ENCODE data around the gene IQGAP2.
"Not testable (repeated sequence)": the region's sequence is repeated elsewhere in the genome, so short reads cannot be mapped to it uniquely, and the experiment has no call there.

IQGAP2 gene

GRCh38 chr5:76537073-76537543, 134.0 kb downstream of the IQGAP2 start:
- no peak for DNase-seq (ENCODE audit: low read depth)

DNA sequence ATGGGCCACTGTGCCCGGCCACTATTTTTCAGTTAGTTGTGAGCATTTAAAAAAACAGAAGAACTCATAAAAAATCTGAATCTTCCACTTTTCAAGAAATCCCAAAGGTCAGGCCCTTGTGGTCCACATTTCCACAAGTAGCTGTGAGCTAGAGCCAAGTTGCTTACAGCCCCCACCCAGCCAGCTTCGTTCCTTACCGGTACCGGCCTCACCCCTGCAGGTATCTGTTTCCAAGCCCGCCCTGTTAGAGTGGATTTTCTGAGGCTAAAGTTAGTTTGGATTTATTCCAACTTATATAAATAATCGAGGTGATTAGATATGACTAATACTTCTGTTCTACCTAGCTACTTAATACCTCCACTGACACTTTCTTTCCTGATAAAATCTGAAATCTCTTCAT, 139.2 kb downstream of the IQGAP2 start:
- no peak for DNase-seq (ENCODE audit: low read depth)

GRCh38 chr5:76542887-76543690, 140.0 kb downstream of the IQGAP2 start:
- DNase-seq (ENCODE audit: low read depth): no peak

DNA sequence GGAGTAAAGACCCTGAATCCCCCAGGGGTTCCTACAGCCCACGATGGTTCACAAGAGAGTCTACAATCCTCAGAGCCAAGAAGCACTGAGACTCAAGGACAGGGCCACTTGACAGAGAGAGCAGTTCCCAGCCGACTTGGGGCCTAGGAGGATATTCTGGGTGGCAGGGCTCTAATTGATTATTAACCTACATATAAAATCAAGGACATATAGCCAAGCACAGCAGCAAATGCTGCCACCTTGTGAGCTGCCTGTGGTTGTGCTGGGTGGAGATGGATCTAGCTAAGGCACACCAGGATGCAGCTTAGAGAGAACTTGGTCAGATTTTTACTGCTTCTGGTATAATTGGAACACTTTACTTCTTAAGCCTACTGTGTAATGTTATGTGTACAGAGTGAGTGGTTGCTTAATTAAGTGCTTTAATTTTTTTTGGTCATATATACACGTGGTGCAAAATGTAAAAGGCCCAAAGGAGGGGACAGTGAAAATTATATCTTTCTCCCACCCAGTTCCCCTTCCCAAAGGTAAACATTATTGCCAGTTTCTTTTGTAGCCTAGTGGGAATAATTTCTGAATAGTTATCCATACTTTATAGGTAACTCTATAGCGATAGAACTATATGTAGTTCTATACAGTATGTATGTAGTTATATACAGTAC, 141.3 kb downstream of the IQGAP2 start:
- no peak for DNase-seq (ENCODE audit: low read depth)

DNA sequence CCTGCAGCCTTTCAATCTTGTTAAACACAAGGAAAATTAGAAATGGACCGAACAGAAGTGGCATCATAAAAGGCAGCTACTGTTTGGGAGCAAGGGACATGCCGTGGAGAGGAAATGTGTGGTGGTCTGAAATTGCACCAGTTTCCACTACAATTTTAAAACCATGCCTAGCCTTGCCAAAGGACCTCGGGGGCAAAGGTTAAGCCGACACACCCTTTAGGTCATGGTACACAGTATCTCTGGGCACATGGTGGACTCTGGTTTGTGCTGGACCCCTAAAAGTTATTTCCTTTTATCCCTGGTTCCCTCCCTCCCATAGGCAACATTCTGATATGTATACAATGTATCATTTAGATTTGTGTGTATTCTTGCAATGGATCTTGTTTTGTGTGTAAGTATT, 142.1 kb downstream of the IQGAP2 start:
- no peak for DNase-seq (ENCODE audit: low read depth)

DNA sequence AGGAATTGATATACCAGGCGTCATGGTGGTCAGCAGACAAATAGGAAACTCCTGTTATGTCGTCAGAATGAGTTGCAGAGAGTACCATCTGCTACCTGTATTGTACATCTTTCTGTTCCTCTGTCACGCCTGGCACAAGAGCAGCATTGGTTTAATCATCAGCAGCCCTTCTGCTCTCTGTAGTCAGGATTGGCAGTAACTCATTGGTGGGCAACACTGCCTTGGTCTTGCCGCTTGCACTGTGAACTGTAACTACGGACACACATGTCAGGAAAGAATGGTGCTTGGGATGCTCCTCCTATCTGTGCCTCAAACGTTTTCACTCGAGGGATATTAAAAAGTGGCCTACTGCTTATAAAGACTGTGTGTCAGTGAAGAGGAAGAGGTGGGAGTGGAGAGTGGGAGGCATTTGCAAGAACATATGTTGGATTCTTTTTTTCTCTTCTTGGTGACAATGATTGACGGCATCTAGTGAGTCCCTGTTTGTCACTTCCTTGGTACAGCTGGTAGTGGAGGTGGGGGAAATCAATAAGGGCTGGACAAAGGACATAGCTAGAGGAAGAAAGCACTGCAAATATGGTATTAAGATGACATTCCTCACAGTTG, 143.5 kb downstream of the IQGAP2 start:
- no peak for DNase-seq (ENCODE audit: low read depth)

- DNase-seq (ENCODE audit: low read depth): no peak
Observed at GRCh38 chr5:76547242-76547890, 144.3 kb downstream of the IQGAP2 start.

GRCh38 chr5:76547891-76548524, 144.9 kb downstream of the IQGAP2 start:
- no peak for DNase-seq (ENCODE audit: low read depth)

DNA sequence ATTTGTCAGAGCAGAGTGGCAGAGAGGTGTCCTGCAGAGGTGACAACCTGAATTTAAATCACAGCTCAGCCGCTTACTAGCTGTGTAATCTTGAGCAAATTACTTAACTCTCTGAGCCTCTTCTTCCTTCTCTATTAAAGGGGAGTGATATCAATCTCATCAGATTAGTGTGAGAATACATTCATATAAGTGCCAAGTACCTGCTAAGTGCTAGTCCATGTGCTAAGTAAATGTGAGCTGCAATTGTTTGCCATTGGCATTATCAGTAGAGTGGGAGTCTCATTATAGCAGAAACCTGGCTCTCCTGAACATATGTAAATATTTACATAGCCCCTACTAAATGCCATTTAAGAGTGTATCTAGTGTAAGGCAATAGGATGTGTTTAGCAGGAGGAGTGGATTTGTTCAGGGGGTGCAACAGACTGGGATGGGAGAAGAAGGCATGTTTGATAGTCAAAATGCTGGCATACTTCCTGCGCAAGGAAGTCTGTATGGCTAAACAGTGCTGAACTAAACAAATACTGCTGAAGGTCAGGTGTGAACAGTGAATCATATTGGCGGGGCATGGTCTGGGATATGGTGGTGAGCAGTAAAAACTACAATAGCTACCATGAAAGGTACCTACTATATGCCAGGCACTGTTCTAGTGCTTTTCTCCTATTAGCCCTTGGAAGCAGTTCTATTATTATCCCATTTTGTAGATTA, 145.6 kb downstream of the IQGAP2 start:
- DNase-seq (ENCODE audit: low read depth): no peak

DNA sequence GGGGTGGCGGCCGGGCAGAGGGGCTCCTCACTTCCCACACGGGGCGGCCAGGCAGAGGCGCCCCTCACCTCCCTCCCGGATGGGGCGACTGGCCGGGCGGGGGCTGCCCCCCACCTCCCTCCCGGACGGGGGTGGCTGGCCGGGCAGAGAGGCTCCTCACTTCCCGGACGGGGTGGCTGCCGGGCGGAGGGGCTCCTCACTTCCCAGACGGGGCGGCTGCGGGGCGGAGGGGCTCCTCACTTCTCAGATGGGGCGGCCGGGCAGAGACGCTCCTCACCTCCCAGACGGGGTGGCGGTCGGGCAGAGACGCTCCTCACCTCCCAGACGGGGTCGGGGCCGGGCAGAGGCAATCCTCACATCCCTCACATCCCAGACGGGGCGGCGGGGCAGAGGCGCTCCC, 147.8 kb downstream of the IQGAP2 start:
- DNase-seq (ENCODE audit: low read depth): not testable (repeated sequence)

DNA sequence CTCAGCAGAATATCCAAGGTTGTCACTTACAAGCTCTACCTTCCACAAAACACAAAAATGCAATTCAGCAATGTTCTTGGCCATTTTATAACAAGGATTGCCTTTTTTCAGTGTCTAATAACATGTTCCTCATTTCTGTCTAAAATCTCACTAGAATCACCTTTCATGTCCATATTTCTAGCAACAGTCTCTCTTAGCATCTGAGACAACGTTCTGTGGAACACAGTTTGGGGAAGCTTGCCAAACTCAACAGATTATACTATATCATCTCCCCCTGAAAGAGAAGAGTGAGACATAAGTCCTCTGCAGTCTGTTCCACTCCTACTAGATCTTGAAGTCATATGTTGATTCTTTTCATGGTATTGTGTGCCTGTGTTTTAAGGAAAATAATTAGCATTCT, 149.5 kb downstream of the IQGAP2 start:
- DNase-seq (ENCODE audit: low read depth): no peak

DNA sequence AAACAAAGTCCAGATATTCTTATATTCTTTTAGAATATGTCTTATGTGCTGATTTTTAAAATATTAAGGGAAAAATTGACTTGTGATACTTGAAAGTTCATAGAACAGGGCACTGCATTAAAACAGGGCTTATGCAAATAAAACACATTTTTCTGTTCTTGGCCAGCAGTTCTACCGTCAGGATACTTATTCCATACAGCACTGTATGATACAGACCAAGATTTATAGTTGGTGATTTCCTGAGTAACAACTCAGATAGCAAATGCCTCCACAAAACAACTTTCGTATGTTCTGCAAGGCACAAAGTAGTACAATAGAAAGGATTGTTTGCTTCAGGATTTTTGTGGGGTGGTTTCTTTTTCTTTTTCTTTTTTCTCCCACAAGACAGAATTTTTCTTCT, 150.2 kb downstream of the IQGAP2 start:
- DNase-seq (ENCODE audit: low read depth): no peak

DNA sequence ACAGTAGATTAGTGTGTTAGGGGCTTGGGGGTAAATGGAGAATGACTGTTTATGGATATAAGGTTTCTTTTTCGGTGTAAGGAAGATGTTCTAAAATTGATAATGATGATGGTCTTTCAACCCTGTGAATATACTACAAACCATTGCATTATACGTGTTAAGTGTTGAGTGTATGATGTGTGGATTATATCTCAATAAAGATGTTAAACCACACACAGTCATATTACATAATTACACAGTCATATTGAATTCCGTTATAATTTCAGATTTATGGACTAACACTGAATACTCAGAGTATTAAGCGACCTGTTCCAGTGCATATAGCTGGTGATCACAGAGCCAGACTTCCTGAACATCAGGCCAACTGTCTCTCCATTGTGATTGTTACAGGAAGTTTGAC, 152.0 kb downstream of the IQGAP2 start:
- DNase-seq (ENCODE audit: low read depth): no peak

GRCh38 chr5:76555717-76556116, 152.6 kb downstream of the IQGAP2 start:
- DNase-seq (ENCODE audit: low read depth): no peak

DNA sequence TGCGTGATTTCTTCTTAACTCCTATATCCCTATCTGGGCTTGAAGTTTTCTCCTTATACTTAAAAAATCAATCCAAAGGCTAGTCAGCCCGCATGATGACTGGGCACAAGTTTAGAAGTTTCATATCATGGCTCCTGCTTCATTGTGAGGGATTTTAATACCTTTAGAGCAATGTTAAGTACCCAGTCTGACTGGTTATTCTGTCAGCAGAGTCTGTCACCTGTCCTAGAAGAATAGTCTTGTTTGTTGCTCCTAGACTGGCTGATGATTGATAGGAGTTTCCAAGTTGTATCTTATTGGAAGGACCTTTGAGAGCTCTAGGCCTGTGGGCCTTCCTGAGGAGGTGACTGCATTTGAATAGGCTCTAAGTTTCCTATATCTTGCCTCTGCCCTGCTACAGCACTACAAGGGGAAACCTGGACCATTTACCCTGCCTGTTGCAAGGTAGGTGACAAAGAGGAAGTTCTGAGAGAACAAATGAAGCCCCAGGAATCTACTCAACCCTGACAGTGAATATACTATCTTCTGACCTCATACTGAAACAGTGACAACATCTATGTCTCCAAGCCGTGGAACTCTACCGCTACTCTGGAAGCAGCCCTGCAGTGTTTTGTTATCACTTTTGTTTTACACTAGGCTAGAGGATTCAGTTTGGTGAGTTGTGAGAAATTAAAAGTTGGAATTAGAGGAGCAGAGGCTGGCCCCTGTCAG, 153.6 kb downstream of the IQGAP2 start:
- DNase-seq (ENCODE audit: low read depth): no peak

DNA sequence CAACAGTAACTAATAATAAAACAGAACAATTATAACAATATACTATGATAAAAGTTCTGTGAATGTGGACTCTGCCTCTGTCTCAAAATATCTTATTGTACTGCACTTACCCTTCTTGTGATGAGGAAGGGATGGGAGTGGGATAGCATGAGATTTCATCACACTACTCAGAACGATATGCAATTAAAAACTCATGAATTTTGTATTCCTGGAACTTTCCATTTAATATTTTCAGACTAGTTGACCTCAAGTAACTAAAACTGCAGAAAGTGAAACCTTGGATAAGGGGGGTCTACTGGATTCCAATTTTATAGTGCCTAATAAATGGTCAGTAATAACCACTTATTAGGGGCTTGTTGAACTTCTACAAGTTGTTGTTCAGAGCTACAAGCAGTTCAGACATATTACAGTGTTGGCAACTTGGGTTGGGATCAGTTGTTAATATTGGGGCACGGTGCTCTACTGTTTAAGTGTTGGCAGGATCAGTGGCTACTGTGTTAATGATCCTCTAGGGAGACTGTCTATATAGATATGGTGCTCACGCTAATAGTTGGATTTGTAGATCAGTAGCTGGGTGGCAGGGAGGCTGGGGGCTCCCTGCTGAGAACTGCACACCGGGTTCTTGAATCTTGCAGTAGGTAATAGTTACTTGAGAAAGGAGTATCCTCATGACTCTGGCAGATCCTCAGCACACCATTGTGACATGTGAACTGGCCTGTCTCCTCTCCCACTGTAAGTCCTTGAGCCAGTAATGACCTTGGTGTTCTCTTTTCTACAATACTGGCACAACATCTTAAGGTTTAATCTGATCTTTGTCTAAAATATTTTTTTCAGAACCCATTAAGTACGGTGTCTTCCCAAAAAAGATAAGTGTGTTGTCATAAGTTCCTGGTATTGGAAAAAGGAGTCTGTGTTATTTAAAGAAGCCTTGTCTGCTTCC, 158.1 kb downstream of the IQGAP2 start:
- DNase-seq (ENCODE audit: low read depth): no peak

GRCh38 chr5:76561959-76562358, 158.9 kb downstream of the IQGAP2 start:
- DNase-seq (ENCODE audit: low read depth): no peak

- no peak for DNase-seq (ENCODE audit: low read depth)
Observed at GRCh38 chr5:76565009-76565408, 161.9 kb downstream of the IQGAP2 start.

GRCh38 chr5:76570153-76570552, 167.1 kb downstream of the IQGAP2 start:
- DNase-seq (ENCODE audit: low read depth): no peak

DNA sequence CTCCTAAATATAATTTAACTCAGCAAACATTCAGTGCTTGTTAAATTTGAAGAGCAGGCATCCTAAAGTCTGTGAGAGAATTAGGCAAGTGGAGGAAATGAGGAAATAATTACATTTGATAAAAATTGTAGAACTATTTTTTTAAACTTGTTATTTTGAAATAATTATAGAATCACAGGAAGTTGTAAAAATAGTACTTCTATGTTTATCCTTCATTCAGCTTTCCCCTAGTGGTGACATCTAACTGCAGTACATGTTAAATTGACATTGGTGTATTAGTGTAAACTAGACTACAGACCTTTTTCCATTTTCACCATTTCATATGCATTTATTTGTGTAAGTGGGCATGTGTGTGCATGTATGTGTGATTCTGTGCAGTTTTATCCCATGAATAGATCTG, 168.5 kb downstream of the IQGAP2 start:
- DNase-seq (ENCODE audit: low read depth): no peak
